H9 (cell line): ENCODE results near the gene HDAC5. TPM values are rescaled to one million over a fixed set of nuclear protein-coding genes. Genes with fewer than 3 reads are reported as not detected.

Source experiments
- DNase-seq: peaks from one replicate; pipeline ENCODE4 v3.0.0-alpha.2; 2017
- H2AFZ ChIP-seq: one replicate; pipeline ENCODE4 v1.6.1; 2013; ENCODE audit warnings: mild to moderate bottlenecking, low read length, control low read depth, moderate library complexity
- H2AK5ac ChIP-seq: 2 replicates; pipeline ENCODE4 v1.6.1; 2013; ENCODE audit warnings: low read length, control low read depth, mixed read lengths; ENCODE audit not compliant: insufficient read length
- H2BK120ac ChIP-seq: one replicate; pipeline ENCODE4 v1.6.1; 2013; ENCODE audit warnings: low read depth, mild to moderate bottlenecking, low read length, control low read depth, inconsistent platforms; ENCODE audit not compliant: poor library complexity, severe bottlenecking
- H2BK12ac ChIP-seq: 2 replicates; pipeline ENCODE4 v1.6.1; 2013; ENCODE audit warnings: low read length, control low read depth, mixed read lengths, low read depth; ENCODE audit not compliant: insufficient read length
- H2BK15ac ChIP-seq: 2 replicates; pipeline ENCODE4 v1.6.1; 2013; ENCODE audit warnings: low read depth, low read length, control low read depth
- H2BK20ac ChIP-seq: one replicate; pipeline ENCODE4 v1.6.1; 2013; ENCODE audit warnings: low read depth, mild to moderate bottlenecking, low read length, control low read depth, inconsistent platforms; ENCODE audit not compliant: poor library complexity, severe bottlenecking
- H2BK5ac ChIP-seq: 2 replicates; pipeline ENCODE4 v1.6.1; 2013; ENCODE audit warnings: low read length, control low read depth, mixed read lengths; ENCODE audit not compliant: insufficient read length
- H3K14ac ChIP-seq: 2 replicates; pipeline ENCODE4 v1.6.1; 2013; ENCODE audit warnings: low read length, control low read depth; ENCODE audit not compliant: insufficient read depth
- H3K18ac ChIP-seq: 2 replicates; pipeline ENCODE4 v1.6.1; 2013; ENCODE audit warnings: low read depth, mild to moderate bottlenecking, mixed read lengths, low read length, control low read depth; ENCODE audit not compliant: insufficient read length
- H3K23ac ChIP-seq: 2 replicates; pipeline ENCODE4 v1.6.1; 2013; ENCODE audit warnings: low read length, control low read depth, mixed read lengths, low read depth; ENCODE audit not compliant: insufficient read length
- H3K23me2 ChIP-seq: 2 replicates; pipeline ENCODE4 v1.6.1; 2013; ENCODE audit warnings: low read depth, mild to moderate bottlenecking, mixed read lengths, low read length, control low read depth; ENCODE audit not compliant: insufficient read length, poor library complexity, severe bottlenecking
- H3K27ac ChIP-seq: 2 replicates; pipeline ENCODE4 v1.5.1; 2013; ENCODE audit warnings: low read length, control low read depth, mixed read lengths, low read depth; ENCODE audit not compliant: insufficient read length
- H3K27me3 ChIP-seq: 2 replicates; pipeline ENCODE4 v1.6.1; 2013; ENCODE audit warnings: low read length, control low read depth, inconsistent platforms; ENCODE audit not compliant: insufficient read depth
- H3K4ac ChIP-seq: 2 replicates; pipeline ENCODE4 v1.6.1; 2013; ENCODE audit warnings: low read depth, mild to moderate bottlenecking, control low read depth, inconsistent platforms, low read length, moderate library complexity
- H3K4me1 ChIP-seq: 2 replicates; pipeline ENCODE4 v1.6.1; 2013; ENCODE audit warnings: low read length, control low read depth, inconsistent platforms; ENCODE audit not compliant: insufficient read depth
- H3K4me2 ChIP-seq: 2 replicates; pipeline ENCODE4 v1.6.1; 2013; ENCODE audit warnings: low read length, control low read depth, mixed read lengths; ENCODE audit not compliant: insufficient read length, insufficient read depth
- H3K56ac ChIP-seq: 2 replicates; pipeline ENCODE4 v1.6.1; 2013; ENCODE audit warnings: low read depth, mild to moderate bottlenecking, mixed read lengths, low read length, control low read depth; ENCODE audit not compliant: insufficient read length
- H3K79me1 ChIP-seq: 2 replicates; pipeline ENCODE4 v1.6.1; 2013; ENCODE audit warnings: low read depth, mild to moderate bottlenecking, moderate library complexity, low read length, control low read depth, inconsistent platforms; ENCODE audit not compliant: insufficient read depth, poor library complexity, severe bottlenecking
- H3K79me2 ChIP-seq: 2 replicates; pipeline ENCODE4 v1.6.1; 2013; ENCODE audit warnings: low read length, control low read depth, inconsistent platforms; ENCODE audit not compliant: insufficient read depth
- H3K9ac ChIP-seq: 2 replicates; pipeline ENCODE4 v1.6.1; 2013; ENCODE audit warnings: low read length, control low read depth, mixed read lengths; ENCODE audit not compliant: insufficient read length; ENCODE audit errors: extremely low read depth
- H3K9me3 ChIP-seq: one replicate; pipeline ENCODE4 v1.6.1; 2013; ENCODE audit warnings: low read depth, low read length, inconsistent platforms; ENCODE audit not compliant: control insufficient read depth
- H3T11ph ChIP-seq: one replicate; pipeline ENCODE4 v1.6.1; 2013; ENCODE audit warnings: mild to moderate bottlenecking, low read length, control low read depth, inconsistent platforms
- H4K20me1 ChIP-seq: one replicate; pipeline ENCODE4 v1.6.1; 2013; ENCODE audit not compliant: control insufficient read depth, insufficient read length, insufficient read depth
- H4K5ac ChIP-seq: 2 replicates; pipeline ENCODE4 v1.6.1; 2013; ENCODE audit warnings: low read depth, mild to moderate bottlenecking, mixed read lengths, low read length, control low read depth; ENCODE audit not compliant: insufficient read length
- H4K8ac ChIP-seq: replicated peaks from 2 replicates; pipeline ENCODE4 v1.6.1; 2013; ENCODE audit warnings: low read length, control low read depth, mixed read lengths, low read depth; ENCODE audit not compliant: insufficient read length
- H4K91ac ChIP-seq: 2 replicates; pipeline ENCODE4 v1.6.1; 2013; ENCODE audit warnings: low read depth, mild to moderate bottlenecking, moderate library complexity, mixed read lengths, low read length, control low read depth; ENCODE audit not compliant: insufficient read length
- H3K27ac Mint-ChIP-seq, 3 experiments: 2 replicates in 2 of 3; 3 replicates in 1 of 3; pipeline ENCODE4 v1.8.0; 2020 to 2021; ENCODE audit warnings: mixed read lengths in 3 of 3, mild to moderate bottlenecking in 1 of 3, moderate library complexity in 1 of 3
- H3K27me3 Mint-ChIP-seq: 2 replicates; pipeline ENCODE4 v1.8.0; 2021; ENCODE audit warnings: low read depth, mild to moderate bottlenecking, moderate library complexity, mixed read lengths
- H3K36me3 Mint-ChIP-seq, 3 experiments: 2 replicates in 2 of 3; 3 replicates in 1 of 3; pipeline ENCODE4 v1.8.0; 2020 to 2021; ENCODE audit warnings: low read depth in 3 of 3, mixed read lengths in 3 of 3; ENCODE audit not compliant: insufficient read depth in 1 of 3
- H3K4me1 Mint-ChIP-seq, 2 experiments: 2 replicates each; pipeline ENCODE4 v1.8.0; 2020; ENCODE audit warnings: mixed read lengths in 2 of 2
- H3K4me3 Mint-ChIP-seq, 2 experiments: 2 replicates in 1 of 2; 3 replicates in 1 of 2; pipeline ENCODE4 v1.8.0; 2020 to 2021; ENCODE audit warnings: mild to moderate bottlenecking in 2 of 2, mixed read lengths in 2 of 2, moderate library complexity in 1 of 2
- H3K9me3 Mint-ChIP-seq, 2 experiments: 2 replicates in 1 of 2; 3 replicates in 1 of 2; pipeline ENCODE4 v1.8.0; 2020; ENCODE audit warnings: mild to moderate bottlenecking in 2 of 2, mixed read lengths in 2 of 2, moderate library complexity in 1 of 2
- WGBS: extraction: QIAGEN DNeasy Blood & Tissue Kit; methylation state at CpG from one replicate; pipeline ENCODE4 v1.1.7; 2013; ENCODE audit warnings: missing lambda C conversion rate, low lambda C conversion rate, mixed read lengths; ENCODE audit not compliant: insufficient read length; ENCODE audit errors: extremely low coverage; 5-methylcytosine and 5-hydroxymethylcytosine counted together
- total RNA-seq: library from RNA; stranded (reverse); gene quantifications from 2 replicates; pipeline ENCODE4 v1.2.1, GENCODE V29; 2021
- TF ChIP-seq, protein P1 (sequence below): fragments of 200-600 bp; sonication (generic); conservative IDR thresholded peaks from 3 replicates; pipeline ENCODE4 v1.8.0; 2021; ENCODE audit warnings: antibody characterized with exemption, mild to moderate bottlenecking

The HDAC5 gene
- total RNA-seq, 1 experiment from 2014 or later = 39.5 TPM

DNA sequence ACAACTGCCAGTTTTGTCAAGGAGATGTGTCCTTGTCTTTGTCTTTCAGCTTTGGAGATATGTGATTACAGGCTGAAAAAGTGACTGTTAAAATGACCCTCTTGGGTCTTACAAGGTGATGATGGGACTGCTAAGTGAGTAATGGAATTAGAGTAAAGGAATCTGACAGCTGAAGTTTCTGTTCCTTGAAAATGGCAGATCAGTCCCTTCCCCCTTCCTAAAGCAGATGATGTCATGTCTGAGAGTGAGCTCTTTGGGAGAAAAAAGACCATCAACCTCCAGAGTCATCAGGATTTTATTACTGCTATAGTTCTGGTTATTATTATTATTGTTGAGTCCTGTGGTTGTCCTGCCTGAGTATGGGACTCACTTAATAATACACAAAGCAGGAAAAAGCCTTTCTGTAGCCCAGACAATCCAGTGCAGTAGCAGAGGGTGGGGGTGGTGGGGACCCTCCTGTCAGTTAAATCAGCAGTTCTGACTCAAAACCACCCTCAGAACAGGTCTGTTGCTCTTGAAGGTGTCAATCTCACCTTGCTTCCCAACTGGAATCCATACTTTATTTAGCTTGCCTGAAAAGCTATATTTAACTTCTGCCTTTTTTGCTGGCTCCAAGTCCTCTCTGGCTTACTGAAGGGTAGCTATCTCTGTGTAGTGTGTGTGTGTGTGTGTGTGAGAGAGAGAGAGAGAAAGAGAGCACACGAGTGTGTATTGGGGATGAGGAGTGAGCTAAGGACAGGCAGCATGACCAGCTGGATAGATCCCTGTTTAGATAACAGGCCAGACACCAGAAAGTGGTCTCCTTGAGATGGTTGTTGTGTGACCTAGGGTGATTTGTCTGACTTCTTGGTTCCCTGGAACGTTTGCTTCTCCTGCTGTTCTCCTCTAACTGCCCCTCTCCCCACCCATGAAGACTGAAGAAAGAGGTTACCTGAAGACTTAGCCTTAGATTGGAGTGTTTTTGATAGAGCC is 23.2 kb upstream of the HDAC5 start:
- Histone ChIP-seq H3T11ph (no peak overlapping the region), H3K4me2 (no peak overlapping the region), H3K23ac (no peak overlapping the region), H2BK20ac (no peak overlapping the region), H3K14ac (no peak overlapping the region), H3K27ac (no peak overlapping the region), H4K5ac (no peak overlapping the region), H3K79me1 (peaks cover 3% of the 10 kb centered on the region), H4K20me1 (no peaks in the 10 kb centered on the region), H3K23me2 (peaks cover 5% of the 10 kb centered on the region), H2BK12ac (no peak overlapping the region), H4K91ac (no peak overlapping the region), H3K4me1 (no peaks in the 10 kb centered on the region), H2BK5ac (no peak overlapping the region), H3K27me3 (no peaks in the 10 kb centered on the region), H3K79me2 (peaks cover 3% of the 10 kb centered on the region; the same call in 1 of the 2 replicates), H3K56ac (no peak overlapping the region), H2AK5ac (no peak overlapping the region), H3K9ac (no peak overlapping the region), H2AFZ (no peak overlapping the region), H3K9me3 (no peaks in the 10 kb centered on the region), H2BK120ac (no peak overlapping the region), H3K4ac (no peak overlapping the region), H4K8ac (no peak overlapping the region), H3K18ac (no peak overlapping the region), H2BK15ac (no peak overlapping the region)
- no peaks in the 10 kb centered on the region for H3K9me3 Mint-ChIP-seq
- H3K4me1 Mint-ChIP-seq = peaks cover 4 to 6% of the 10 kb centered on the region in 2 experiments
- no peak for DNase-seq
- H3K27me3 Mint-ChIP-seq = no peaks in the 10 kb centered on the region
- peak overlapping the region in 1 of 3 experiments; percentile 8; a peak in 2 of 7 replicates for H3K27ac Mint-ChIP-seq
- no peak overlapping the region for H3K4me3 Mint-ChIP-seq
- peaks cover 32 to 65% (median 60%) of the 10 kb centered on the region in 3 experiments; a peak in 6 of 7 replicates for H3K36me3 Mint-ChIP-seq
- TF ChIP-seq, protein P1, sequence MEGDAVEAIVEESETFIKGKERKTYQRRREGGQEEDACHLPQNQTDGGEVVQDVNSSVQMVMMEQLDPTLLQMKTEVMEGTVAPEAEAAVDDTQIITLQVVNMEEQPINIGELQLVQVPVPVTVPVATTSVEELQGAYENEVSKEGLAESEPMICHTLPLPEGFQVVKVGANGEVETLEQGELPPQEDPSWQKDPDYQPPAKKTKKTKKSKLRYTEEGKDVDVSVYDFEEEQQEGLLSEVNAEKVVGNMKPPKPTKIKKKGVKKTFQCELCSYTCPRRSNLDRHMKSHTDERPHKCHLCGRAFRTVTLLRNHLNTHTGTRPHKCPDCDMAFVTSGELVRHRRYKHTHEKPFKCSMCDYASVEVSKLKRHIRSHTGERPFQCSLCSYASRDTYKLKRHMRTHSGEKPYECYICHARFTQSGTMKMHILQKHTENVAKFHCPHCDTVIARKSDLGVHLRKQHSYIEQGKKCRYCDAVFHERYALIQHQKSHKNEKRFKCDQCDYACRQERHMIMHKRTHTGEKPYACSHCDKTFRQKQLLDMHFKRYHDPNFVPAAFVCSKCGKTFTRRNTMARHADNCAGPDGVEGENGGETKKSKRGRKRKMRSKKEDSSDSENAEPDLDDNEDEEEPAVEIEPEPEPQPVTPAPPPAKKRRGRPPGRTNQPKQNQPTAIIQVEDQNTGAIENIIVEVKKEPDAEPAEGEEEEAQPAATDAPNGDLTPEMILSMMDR = no peak
- no CpG with 5 or more reads among the region's 2 CpGs for WGBS
